NCI-H1417 (cell line): ENCODE data around the gene TMC3.
A peak's percentile ranks its signal among the peaks of the same experiment; 100 is the strongest.

Experiments
- DNase-seq, 3 experiments: peaks; one replicate each; lab custom pipeline; 2025; lab: John Stamatoyannopoulos, UW

The TMC3 gene

DNA sequence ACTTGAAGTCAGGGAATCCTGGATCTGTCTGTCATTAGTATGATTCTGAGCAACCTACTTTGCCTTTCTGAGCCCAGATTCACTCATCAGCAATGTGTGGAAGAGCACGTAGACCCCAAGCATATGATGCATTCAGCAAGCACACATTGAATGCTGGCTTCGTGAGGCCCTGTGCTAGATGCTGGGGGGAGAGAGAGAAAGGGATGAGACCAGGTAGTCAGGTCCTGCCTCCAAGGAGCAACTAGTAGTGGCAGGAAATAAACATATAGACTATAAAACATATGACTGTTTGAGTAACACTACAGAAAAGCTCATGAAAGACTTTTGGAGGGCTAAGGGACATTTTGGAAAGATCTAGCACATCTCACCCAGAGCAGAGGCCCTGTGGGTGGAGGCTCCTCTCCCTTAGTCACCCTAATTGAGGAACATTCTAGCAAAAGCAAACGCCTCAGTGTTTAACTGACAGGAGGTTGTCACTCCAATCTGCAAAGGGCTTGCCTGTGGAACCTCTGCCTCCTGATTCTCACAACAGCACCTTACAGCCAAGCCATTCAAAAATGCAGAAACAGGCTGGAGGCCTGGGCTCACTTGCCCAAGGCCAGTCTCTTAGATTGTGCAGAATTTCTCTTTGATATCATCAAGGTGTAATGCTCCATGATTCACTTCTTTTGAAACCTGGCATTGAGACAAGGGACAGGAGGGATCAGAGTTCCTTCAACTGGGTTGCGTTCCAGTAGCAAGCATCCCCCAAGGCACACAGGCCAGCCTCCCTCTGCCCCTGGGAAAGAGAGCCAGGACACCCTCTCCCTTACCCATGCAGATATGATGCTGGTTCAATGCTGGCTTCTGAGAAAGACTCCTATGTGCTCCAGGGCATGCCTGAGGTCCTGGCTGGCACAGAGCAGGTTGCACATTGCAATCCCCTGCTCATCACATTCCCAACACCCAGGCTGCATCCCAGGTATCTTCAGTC lies 76.1 kb downstream of the TMC3 start:
- DNase-seq: no peak

DNA sequence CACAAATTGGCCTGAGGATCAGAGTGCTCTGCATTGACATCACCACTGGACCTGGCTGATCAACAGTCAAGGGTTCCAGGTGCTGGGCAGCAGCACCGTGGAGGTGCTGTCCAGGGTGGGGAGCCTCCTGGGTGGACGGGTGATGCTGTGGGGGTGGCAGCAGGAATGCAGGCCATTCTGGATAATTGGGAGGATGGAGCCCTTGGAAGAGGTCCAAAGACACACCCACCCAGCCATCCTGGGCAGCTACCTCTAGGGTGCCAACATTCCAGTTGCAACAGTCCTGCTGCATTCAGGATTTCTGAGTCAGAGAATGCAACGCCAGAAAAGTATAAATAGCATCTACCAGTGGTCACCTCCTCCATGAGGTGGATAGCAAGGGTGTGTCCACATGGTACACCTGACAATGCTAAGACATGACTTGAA lies 76.9 kb downstream of the TMC3 start:
- peak in 1 of 3 experiments; percentile 36 for DNase-seq

GRCh38 chr15:81296673-81297072 lies 77.3 kb downstream of the TMC3 start:
- peak in 2 of 3 experiments; percentile 44 to 58 for DNase-seq

DNA sequence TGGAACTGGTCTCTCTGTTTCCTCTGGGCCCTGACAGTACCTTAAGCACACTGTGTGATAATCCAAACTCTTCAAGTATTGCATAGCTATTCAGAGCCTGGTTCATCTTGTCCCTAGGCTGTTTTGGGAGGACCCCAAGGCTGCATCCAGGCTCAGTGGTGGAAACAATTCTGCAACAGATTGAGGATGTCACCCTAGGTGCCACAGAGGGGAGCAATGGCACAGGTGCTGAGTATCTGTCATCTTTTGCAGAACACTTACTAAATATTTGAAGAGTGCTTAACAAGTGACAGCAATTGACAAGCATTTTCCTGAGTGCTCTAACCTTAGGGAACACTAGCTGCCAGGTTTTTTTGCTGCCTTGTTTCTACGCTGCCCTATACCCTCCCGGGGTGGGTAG lies 77.8 kb downstream of the TMC3 start:
- peak; percentile 36 to 52 (median 46) for DNase-seq

DNA sequence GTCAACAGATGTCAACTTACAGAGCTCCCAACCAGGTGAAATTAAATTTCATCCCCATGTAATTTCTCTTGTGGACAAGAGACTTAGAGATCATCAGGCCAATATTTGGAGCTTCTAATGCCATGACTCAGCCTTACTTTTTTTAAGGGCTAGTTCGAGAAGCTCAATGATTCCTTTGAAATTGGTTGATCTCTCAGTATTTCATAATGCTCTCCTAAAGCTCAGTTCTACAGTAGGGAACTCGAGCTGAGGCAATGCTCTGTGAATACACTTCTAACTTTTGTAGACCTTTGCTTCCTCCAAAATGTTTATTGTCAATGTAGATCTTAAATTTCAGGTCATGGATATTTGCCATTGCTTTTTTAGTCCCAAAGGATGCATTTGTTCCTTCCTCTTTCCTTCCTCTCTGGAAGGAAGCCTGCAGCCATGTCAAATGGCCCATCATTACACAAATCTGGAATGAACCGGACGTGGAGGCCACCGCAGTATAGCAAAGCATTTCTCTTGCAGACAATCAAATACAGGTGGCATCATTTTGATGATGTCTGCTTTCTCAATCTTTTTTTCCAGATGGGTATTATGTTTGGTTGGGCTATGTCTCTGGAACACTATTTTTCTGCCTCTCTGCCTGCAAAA lies 78.4 kb downstream of the TMC3 start:
- DNase-seq: no peak

GRCh38 chr15:81294516-81294880 lies 79.5 kb downstream of the TMC3 start:
- peak in 2 of 3 experiments; percentile 32 to 67 for DNase-seq

DNA sequence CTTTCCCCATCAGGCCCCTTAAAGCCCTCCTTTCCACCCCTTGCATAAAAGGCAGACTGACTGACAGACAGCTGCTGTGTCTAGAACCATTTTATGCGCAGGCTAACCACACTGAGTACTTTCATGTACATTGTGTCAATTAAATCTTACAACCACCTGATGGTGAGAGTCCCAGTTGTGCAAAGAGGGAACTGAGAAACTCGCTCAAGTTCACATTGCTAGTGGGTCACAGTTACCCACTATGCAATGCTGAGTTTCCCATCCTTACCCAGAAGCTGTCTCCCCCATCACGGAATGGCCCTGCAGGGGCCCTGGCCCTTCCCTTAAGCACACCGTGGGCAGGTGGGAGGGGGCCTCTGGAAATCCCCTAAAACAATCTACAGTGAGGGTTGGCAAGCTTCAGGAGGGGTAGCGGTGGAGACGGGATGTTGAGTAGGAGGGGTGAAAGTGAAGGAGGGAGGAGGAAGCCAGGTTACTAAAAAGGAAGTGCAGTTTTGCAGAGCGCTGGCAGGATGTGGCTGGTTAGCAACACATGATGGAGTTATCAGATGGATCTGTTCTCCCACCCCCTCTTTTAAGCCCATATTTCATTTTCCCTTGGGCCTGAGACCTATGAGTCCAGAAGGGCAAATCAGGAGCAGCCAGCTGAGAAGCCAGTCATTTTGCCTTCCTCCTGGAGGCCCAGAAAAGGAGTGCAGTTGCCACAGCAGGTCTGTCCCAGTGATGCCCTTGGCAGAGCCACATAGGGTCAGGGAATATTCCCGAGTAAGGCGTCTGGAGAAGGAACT lies 80.1 kb downstream of the TMC3 start:
- DNase-seq: peak in 2 of 3 experiments; percentile 32 to 36

DNA sequence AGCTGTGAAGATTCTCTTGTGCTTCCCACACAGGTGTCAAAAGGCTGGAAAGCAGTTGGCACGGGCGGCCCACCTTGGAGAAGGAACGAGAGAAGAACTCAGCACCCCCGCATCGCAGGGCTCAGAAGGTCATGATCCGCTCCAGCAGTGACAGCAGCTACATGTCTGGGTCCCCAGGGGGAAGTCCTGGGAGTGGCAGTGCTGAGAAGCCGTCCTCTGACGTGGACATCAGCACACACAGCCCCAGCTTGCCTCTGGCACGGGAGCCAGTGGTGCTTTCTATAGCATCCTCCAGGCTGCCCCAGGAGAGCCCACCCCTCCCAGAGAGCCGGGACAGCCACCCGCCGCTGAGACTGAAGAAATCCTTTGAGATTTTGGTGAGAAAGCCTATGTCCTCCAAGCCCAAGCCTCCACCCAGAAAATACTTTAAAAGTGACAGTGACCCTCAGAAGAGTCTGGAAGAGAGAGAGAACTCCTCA lies 81.5 kb downstream of the TMC3 start:
- DNase-seq: no peak

GRCh38 chr15:81291916-81292522 lies 82.0 kb downstream of the TMC3 start:
- DNase-seq: no peak

DNA sequence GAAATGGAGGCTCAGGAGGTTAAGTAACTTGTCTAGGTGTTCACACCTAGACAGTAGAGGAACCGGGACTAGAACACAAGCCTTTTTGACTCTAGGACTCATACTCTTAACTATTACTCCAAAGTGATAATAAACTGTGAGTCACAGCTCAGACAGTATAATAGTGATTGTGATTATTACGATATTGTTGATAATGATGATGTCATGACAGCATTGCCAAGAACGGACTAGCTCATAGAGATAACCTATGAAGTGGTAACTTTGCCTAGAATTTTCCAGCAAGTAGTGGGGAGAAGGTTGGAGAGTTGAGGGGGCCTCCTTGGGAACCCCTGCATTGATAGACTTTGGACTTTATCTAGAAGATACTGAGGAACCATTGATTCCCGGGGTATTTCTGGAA lies 84.1 kb downstream of the TMC3 start:
- DNase-seq: no peak

DNA sequence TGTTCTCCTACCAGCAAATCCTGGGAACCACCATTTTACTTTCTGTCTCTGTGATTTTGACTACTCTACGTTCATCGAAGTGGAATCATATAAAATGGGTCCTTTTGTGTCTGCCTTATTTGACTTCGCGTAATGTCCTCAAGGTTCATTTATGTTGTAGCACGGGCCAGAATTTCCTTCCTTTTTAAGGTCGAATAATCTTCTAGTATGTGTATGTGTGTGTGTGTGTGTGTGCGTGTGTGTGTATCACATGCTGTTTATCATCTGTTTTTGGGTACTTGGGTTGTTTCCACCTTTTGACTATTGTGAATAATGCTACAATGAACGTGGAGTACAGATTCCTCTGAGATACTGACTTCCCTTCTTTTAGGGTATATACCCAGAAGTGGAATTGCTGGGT lies 85.4 kb downstream of the TMC3 start:
- DNase-seq: no peak

- no peak for DNase-seq
Observed at GRCh38 chr15:81288040-81288439, 86.0 kb downstream of the TMC3 start.

GRCh38 chr15:81286621-81287121 lies 87.3 kb downstream of the TMC3 start:
- DNase-seq: no peak

DNA sequence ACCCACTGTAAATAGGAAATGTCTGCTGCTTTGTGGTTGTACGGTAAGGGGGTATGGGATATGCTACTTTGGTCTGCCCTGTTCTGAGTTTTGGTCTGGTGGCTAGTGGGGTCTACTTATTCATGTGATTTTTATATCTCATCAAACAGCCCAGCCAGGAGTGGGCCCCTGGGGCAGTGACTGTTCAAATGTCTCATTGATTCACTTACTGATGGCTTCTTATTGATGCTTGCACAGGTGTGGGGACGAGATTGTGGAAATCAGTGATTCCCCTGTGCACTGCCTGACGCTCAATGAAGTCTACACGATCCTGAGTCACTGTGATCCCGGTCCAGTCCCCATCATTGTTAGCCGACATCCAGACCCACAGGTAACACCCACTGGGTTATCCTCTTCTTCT lies 88.6 kb downstream of the TMC3 start:
- no peak for DNase-seq

DNA sequence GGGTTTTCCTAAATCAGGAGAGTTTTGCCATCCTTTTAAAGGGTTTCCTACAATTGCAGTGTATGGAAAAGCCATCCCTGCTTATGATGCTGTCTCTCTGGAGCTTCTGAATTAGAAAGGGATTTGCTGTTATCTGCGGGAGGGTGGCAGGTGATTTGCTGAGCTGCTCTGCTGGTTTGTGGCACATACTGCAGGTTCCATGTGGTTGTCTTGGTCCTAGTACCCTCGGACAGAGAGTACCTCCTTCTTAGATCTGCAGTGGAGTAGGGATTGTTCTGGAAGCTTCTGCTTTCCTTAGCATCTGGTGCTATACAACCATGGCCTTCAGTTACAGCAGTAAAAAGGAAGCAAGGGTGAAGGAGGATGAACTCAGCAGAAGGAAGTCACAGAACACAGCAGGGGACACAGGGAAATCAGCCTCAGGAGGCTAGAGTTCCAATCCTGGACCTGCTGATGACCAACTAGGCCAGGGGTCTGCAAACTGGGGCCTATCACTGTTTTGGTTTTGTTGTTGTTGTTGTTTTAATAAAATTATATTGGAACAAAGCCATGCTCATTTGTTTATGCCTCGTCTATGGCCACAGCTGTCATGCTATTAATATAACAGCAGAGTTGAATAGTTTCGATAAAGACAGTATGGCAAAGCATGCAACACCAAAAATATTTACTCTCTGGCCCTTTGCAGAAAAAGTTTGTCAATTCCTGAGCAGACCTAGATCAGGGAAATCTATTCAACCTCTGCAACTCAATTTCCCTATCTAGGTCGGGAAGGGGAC lies 89.6 kb downstream of the TMC3 start:
- no peak for DNase-seq

- DNase-seq: no peak
Observed at GRCh38 chr15:81282911-81283310, 91.1 kb downstream of the TMC3 start.

DNA sequence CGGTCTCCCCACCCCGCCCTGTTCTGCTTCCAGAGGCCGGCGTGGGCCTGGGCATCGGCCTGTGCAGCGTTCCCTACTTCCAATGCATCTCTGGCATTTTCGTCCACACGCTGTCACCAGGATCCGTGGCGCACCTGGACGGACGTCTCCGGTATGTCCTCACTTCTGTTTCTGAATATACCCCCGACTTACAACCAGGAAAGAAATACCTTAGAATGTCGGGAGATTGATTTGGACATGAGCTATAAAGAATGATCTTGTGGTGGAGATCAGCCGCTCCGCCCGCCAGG lies 91.5 kb downstream of the TMC3 start:
- no peak for DNase-seq

GRCh38 chr15:81281766-81282605 lies 92.0 kb downstream of the TMC3 start:
- no peak for DNase-seq

DNA sequence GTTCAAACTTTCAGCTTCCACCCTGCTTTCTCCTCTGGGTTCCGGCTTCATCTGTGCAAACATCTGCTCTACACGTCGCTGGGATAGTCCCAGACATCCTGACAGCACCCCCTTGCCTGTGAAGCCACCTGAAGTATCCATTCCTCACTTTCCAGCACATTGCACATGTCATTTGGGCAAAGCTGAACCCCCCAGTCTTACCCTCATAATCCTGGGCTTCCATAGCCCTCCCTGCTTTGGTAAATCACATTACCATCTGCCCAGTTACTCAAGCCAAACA lies 92.6 kb downstream of the TMC3 start:
- DNase-seq: no peak
